Medulla oblongata (tissue), 1 donor: Measurements from ENCODE around the gene WDR7.

ENCODE experiments used
- DNase-seq: peaks from one replicate; pipeline ENCODE4 v3.0.0-alpha.2; 2015; ENCODE audit errors: extremely low spot score

Gene WDR7

DNA sequence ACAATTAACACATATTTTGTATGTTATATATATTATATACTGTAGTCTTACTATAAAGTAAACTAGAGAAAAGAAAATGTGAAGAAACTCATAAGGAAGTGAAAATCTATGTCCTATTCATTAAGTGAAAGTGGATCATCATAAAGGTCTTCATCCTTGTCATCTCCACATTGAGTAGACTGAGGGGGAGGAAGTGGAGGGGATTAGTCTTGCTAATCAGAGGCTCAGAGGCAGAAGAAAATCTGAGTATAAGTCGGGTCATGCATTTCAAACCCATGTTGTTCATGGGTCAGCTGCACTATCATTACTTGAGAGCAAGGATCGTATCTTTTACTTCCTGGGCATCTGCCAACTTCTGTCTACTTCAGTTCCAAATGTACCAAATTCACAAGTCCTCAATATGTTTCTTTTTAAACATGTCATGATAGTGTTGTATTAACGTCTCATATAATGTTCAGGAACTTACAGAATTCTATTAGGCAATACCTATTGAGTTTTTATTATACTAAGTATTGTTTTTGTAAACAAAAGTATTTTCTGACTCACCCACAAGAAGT lies 286.8 kb downstream of the WDR7 start:
- DNase-seq = no peak

DNA sequence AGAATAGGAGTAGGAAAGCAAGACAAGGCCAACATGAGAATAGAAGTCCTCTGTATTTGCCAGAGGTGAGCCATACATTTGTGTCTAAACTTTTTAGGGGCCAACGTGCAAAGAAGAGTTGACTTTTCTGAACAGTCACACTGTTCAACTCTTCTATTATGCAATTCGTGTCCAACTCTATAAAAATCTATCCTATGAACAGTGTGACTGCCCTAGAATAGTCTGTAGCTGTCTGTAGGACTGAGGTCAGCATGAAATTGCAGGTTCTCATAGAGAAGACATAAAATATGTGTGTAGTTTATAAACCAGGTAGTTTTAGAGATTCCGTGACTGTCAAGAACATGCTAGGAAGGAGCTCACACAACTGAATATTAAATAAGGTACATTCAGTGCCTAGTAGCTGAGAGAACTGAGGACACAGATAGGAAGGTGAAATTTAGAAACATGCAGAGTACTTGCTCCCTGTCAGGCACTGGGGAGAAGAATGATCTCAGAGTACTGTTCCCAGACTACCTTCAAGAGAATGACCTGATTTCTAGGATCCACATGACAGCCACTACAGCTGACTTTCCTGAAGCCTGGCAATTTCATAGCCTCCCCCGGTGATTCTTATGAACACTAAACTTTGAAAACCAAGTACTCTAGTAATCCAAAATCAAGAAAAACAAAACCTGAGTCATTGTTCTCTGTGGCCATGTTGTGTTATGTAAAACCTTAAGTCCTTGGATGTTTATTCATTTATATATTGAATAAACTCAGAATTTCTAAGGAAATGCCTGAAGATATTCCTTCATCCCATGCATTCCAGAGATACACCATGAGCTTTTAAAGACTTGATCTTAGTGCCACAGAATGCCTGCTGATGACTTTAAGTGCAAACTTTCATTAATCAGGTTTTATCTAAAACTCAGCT lies 294.3 kb downstream of the WDR7 start:
- DNase-seq = no peak

DNA sequence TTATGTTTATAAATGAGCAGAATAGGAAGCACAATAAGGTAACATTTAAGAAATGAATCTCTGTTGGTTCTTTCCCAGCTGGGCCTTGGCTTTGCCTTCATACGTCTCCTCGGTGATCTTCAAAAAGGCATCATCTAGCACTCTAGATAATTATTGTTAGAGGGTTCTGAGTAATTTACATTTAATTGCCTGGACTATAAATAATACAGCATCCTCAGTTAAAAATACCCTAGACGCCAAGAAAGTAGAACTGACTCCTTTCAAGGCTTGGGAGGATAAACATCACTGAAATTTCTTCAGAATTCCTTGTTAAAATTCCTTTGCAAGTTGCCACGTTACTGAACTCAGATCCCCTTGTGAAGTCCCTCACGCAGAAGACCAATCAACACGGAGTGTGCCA lies 296.1 kb downstream of the WDR7 start:
- DNase-seq = no peak

DNA sequence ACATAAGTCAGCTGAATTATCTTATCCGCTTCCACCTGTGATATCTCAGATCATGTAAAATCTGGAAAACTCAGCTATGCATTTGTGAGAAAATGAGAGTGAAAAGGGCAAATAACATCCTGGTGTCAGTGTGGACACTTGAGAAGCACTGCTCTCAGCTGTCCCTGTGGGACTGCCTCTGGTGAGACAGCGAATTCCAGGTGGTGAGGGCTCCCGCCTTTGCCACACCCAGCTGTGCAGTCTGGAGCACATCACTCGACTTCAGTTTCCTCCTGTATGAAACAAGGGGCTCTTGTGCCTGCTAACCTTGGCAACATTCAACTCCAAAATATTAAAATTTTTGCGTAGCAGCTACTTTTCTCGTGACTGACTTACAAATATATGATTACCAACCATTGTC lies 300.9 kb downstream of the WDR7 start:
- DNase-seq = no peak

DNA sequence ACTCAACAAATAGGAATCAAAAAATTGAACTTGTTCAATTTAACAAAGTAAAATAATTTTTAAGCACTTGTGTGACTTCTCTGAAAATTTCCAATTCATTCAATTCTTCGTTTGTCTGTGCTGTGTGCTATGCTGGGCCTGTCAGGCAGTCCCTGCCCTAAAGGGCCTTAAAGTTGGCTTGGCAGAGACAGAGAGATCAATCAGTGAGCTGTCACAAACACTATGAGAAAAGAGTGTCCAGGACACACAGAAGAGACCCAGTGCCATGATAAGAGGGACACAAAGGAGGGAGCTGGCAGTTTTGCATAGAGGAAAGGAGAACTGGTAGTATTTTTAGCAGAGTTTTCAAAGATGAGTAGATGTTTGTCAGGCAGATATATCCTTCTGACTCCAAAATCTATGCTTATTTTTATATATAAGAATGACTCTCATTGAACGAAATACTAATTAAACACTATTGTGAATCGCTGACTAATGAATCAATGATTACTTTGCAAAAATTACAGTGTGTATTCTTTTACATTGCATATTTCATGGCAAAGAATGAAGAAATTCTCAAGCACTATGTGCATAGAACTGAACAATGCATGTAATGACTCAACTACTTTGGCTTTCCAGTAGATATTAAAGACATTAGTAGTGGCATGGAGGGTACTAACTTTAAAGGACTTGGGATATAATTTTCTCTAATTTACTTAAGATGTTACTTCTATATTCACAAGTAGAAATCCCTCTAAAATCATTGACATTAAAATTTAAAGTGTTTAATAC lies 302.5 kb downstream of the WDR7 start:
- no peak for DNase-seq

DNA sequence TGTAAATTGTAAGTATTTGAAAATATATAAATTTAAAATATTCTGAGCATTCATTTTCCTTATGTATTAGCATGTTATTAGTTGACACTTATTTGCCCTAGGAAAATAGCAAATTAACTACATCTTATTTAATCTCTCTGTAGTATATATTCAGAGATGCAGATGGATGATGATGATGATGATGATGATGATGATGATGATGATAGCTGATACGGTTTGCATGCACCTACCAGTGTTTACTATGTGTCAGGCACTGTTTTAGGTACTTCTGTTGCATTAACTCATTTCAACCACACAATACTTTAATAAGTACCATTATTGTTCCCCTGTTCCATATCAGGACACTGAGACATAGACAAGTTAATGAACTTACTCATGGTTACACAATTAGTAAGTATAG lies 304.3 kb downstream of the WDR7 start:
- DNase-seq = no peak

DNA sequence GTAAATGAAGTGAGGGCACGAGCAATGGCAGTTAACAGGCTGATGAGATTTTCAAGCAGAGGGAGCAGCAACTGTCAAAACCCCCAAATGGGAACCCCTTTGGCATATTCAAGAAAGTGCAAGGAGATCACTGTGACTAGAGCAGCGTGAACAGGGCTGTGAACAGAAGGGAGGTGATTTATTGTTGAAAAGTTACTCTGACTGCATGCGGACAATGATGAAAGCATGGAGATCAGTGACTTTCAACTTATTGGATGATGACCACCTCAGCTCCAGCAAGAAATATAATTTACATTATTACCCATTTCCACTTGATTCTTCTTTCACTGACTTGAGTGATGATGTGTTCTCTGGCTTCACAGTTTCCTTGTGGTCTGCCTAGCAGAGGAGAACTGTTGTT lies 308.0 kb downstream of the WDR7 start:
- no peak for DNase-seq

DNA sequence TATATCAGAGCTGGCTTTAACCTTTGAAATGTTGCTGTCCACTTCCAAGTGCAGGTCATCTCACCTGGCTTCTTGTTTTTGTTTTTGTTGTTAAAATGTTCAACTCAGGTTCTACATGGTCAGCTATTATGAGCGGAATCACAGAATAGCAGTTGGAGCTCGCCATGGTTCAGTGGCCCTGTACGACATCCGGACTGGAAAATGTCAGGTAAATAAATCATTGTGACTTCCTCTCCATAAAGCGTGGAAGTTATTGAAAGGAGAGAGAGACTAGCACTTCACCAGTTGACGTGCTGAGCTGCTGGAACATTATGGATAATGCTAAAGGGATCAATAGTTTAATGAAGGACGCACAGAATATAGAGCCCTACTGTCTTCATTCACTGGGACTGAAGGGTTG lies 311.2 kb downstream of the WDR7 start:
- DNase-seq = no peak

DNA sequence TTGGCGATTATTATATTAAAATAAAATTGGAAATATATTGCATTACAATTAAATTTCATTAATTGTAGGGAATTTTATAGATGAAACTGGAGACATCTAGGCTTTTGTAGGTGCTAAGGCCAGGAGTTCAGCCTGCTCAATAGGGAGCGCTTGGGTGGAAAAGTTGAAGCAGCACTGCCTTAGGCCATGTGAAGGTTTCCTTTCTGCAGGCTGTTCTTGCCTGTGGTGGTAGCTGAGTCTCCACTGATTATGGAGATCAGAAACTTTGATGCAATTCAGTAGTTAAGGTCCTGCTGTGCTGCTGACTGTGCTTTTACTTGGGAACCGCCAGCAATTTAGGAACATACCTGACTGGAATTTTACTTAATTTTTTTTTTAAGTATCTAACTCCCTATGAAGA lies 315.9 kb downstream of the WDR7 start:
- DNase-seq = no peak

DNA sequence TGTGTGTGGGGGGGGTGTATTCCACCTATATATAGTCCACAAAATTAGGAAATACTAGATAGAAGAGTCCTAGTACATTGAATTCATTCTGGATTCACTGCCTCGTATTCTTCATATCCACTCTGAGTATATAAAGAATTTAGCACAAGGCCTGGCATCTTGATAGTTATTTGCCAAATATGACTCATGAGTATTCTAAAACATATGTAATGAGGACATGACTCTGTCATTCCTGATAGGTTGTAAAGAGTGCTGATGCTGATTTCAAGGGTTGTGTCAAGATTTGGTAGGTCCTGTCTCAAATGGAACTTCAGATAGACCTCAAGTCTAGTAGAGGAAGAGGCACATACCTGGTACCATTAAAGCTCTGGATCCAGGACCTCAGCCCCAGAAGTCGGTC lies 322.3 kb downstream of the WDR7 start:
- DNase-seq = no peak

DNA sequence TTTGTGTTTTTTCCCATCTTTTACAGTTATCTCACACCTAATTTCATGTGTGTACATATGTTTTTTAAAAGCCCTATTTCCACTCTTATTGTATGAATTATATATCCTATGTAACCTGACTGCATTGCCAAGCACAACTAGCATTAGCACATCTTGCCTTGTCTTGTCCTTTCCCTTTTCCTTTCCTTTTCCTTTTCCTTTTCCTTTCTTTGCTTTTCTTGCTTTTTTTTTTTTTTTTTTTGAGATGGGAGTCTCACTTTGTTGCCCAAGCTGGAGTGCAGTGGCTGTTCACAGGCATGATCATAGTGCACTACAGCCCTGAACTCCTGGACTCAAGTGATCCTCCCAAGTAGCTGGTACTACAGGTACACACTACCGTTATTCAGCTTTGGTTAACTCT lies 323.0 kb downstream of the WDR7 start:
- no peak for DNase-seq

DNA sequence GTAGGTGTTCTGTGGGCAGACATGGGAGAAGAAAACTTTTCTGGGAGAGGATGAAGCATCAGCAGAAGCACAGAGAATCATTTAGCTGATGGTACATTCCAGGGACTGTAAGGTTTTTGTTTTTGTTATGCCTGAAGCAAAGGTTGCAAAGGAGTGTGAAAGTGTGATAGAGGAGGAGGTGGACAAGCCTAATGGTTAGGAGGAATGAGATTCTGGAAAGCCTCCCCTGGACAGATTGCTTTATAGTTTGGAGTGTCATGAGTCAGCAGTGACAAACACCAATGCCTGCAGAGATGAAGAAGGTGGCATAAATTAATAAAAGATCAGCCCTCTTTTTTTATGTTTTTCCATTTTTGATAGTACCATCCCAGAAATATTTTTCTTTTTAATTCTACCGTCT lies 324.1 kb downstream of the WDR7 start:
- DNase-seq = no peak

DNA sequence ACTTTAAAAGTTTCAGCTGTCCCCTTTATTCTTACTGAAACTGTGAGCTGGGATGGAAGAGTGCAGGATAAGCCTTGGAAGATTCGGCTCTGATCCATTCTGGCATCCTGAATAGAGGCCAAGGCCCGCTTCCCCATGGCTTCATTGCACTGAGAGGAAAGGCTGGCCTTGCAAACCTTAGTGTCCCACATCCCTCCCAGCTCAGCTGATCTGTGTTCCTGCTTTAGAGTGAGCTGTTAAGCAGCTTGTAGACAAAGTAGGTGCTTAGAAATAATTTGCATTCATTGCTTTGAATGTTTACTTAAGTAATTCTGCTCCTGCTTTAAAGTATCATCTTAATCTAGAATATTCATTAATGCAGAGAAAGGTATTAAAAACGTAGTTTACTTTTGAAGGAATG lies 326.1 kb downstream of the WDR7 start:
- DNase-seq = peak; percentile 34

DNA sequence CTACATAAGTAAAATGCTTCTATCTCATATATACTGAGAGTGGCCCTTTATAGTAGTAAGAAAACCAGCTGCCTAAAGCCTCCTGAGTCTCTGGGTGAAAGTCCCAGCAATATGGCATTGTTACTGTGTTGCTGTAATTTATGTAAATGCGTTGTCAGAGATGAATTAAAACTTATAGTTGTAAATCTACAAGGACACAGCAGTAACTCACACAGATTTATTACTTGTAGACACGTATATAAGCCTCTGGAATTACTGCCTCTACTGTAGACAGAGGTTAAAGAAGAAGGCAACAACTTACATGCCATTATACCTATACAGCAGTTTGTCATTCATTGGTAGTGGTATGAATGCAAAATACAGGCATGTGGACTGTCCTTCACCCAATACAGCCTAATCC lies 326.6 kb downstream of the WDR7 start:
- DNase-seq = no peak

DNA sequence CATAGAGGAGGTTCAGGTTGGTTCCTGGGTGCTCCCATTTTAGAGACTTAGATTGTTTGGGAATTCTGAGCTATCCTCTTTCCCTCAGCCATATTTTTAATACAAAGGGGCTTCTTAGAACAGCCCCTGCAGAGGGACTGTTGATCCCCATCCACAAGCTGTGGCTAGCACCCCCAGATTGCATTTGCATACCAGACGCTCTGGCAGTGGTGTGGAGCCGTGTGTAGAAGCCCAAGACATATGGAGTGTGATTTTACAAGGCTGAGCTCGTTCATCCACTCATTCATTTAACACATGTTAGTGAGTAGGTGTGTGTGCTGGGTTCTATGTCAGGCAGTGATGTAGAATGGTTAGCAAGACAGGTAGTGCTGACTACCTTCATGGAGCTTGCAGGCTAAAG lies 329.0 kb downstream of the WDR7 start:
- no peak for DNase-seq

DNA sequence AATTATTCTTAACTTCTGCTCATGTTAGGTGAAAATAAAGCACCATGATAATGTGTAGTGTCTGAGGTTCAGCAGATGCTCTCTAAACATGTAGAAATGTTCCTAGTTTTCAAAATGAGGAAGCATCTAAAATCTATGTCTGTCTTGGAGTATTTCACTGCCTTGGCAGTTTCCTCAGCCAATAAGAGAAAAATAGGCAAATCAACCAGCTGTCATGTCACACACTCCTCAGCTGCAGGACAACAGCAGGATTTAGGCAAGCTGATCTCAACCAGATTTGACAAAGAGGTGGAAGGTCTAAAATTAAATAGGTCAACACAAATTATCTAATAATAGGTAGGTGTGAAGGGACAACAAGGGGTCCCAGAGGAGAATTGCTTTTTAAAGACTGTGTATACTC lies 331.6 kb downstream of the WDR7 start:
- peak; percentile 34 for DNase-seq

DNA sequence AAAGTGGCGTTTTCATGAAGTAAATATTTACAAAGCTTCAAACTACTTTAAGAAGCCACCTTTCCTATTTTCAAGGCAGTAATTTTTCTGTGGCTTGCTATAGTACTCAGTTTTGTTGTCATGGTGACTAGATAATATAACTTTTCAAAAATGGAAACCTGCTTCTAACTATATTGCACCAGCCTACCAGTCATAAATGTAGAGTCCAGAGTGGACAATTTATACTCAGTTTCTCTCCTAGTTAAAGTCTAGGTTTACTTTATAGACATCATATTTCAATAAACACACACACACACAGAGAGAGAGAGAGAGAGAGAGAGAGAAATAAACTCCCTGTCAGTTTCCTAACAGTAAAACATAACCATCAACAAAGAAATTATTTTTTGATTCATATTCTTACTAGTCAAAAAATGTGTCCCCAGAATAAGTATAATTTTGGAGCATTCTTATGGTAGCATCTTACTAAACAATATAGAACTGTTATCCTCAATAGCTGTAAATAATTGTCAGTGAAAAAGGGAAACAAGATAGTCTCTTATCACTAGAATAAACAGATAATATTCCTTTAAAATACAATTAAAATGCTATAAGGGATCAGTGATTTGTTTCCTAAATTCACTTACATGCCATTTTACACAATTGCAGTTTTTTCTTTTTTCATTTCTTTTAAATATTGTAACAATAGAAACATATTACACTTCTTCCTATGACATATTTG lies 332.3 kb downstream of the WDR7 start:
- no peak for DNase-seq

DNA sequence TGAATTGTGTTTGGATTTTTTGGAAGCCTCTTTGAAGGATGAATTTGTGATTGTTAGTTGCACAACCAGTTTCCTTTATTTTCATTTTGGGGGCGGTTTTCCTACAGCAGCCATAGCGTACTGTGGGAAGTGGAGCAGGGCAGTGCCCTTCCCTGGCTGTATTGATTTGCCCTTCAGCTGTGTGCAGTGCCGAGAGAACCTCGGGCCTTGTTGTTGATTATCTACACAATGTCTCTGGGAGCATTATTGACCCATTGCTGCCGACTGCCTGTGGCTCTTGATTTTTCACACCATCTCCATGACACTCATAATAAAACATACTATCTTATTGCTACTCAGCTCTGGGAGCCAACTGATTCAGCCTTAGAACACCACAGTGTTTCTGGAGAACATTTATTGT lies 333.6 kb downstream of the WDR7 start:
- DNase-seq = peak; percentile 22

DNA sequence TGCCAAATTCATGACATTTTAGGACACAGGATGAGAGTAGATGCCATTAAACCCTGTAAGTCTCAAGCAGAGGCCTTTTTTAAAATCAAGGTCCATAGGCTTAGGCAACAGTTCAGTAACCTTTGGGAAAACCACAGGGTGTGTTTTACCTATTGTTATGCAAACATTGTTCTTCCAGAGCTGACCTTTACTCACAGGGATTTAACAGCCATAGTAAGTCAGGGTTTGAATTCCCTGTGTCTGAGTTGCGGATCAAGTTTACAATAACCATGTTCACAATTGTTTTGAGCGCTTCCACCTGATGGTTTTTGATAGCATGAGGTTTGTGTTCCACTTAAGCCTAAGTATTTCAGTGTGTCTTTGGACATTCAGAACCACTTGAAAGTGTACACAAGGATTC lies 335.7 kb downstream of the WDR7 start:
- no peak for DNase-seq

DNA sequence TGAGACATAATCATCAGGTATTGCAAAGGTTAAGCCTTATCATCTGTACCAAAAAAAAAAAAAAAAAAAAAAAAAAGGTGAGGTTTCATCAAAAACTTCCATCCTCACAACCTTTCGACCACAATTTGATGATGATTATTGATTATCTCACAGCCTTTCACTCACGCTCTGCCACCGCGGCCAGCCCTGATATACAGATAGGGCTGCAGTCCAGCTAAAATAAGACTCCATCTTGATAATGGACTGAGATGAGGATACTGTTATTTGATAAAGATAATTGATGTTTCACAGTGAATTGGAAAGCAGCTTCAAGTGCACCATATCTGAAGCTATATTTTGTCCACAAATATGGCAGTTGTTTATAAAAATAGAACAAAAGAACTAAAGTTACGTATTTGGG lies 336.1 kb downstream of the WDR7 start:
- DNase-seq = no peak

DNA sequence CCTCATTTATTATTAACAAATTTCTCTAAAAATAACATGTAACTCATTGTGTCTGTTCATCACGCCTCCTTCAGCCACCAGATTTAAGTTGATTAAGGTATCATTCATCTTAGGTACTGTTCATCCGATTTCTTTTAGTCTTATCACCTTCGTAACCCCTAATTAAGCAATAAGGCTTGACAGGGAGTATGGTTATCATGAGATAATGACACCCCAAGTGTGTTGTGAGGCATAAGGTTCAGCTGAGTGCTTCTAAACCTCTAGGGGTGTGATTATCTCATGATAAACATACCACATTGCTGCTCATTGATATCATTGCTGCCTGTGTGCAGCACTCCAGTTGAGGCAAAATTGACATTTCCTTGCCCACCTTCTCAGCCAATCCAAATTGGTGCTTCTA lies 336.9 kb downstream of the WDR7 start:
- no peak for DNase-seq

DNA sequence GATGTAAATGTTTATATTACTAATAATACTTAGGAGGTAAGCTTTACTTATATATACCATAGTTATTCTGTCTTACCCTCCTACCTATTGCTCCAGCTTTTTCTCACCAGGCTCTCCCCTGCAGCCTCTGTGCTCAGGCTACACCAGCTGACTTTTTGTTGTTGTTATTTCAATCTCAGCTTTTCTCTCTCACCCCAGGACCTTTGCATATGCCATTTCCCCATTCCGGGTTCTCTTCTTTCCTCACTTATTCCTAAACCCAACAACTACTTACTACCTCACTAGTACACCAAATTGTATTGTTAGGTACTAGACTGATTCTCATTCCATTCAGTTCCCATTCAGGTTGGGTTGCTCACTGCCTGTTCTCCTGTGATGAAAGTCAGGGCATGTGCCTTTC lies 339.5 kb downstream of the WDR7 start:
- no peak for DNase-seq
